Activated CD8-positive, alpha-beta memory T cell treated with anti-CD3 and anti-CD28 coated beads, Interleukin-2, amount 10 ng/mL, durations not matched to agents 7 days and 5 days (primary cell): Measurements from ENCODE around the gene PITPNB. TPM values are rescaled to one million over a fixed set of nuclear protein-coding genes. Genes with fewer than 3 reads are reported as not detected.

Experiments used
- ATAC-seq: fragments of 150-1000 bp; cut with Tn5 transposase; one replicate; pipeline ENCODE4 v1.10.0; 2021; ENCODE audit warnings: moderate library complexity
- CTCF ChIA-PET: fragments of 350-600 bp; sonication (Branson Sonifier 250); formaldehyde crosslinking; loops from one replicate; lab custom pipeline; 2021; ENCODE audit warnings: antibody characterized with exemption; lab: Charles Lee
- DNase-seq: peaks from one replicate; pipeline ENCODE4 v3.0.0-alpha.2; 2020
- H3K27ac Mint-ChIP-seq: one replicate; pipeline ENCODE4 v1.8.0; 2021; ENCODE audit warnings: mild to moderate bottlenecking, mixed read lengths
- H3K27me3 Mint-ChIP-seq: one replicate; pipeline ENCODE4 v1.8.0; 2021; ENCODE audit warnings: mixed read lengths
- H3K36me3 Mint-ChIP-seq: one replicate; pipeline ENCODE4 v1.8.0; 2021; ENCODE audit warnings: mild to moderate bottlenecking, mixed read lengths
- H3K4me1 Mint-ChIP-seq: one replicate; pipeline ENCODE4 v1.8.0; 2021; ENCODE audit warnings: mixed read lengths
- H3K4me3 Mint-ChIP-seq: one replicate; pipeline ENCODE4 v1.8.0; 2021; ENCODE audit warnings: mild to moderate bottlenecking, moderate library complexity, mixed read lengths
- H3K9me3 Mint-ChIP-seq: one replicate; pipeline ENCODE4 v1.8.0; 2022; ENCODE audit warnings: low read depth, mixed read lengths
- total RNA-seq, 2 experiments: library from RNA; stranded (reverse); gene quantifications; one replicate each; pipeline ENCODE4 v1.2.3, GENCODE V29; 2021

Gene PITPNB
- total RNA-seq, 2 experiments from 2014 or later, result 83.4 to 107 TPM

GRCh38 chr22:27820896-27821866, 97.9 kb downstream of the PITPNB start:
- H3K4me1 Mint-ChIP-seq, result no peaks in the 10 kb centered on the region
- DNase-seq (no peak), ATAC-seq (no peak)
- H3K36me3 Mint-ChIP-seq, result no peaks in the 10 kb centered on the region
- CTCF ChIA-PET, result no interaction called here
- peaks cover 2% of the 10 kb centered on the region for H3K9me3 Mint-ChIP-seq
- no peaks in the 10 kb centered on the region for H3K27me3 Mint-ChIP-seq
- H3K4me3 Mint-ChIP-seq, result no peak overlapping the region
- no peak overlapping the region for H3K27ac Mint-ChIP-seq

GRCh38 chr22:27816552-27816951, 102.5 kb downstream of the PITPNB start:
- Mint-ChIP-seq H3K27ac (no peak overlapping the region), H3K4me3 (no peak overlapping the region), H3K36me3 (no peaks in the 10 kb centered on the region), H3K9me3 (no peaks in the 10 kb centered on the region), H3K4me1 (no peaks in the 10 kb centered on the region), H3K27me3 (no peaks in the 10 kb centered on the region)
- CTCF ChIA-PET, result no interaction called here
- ATAC-seq (no peak), DNase-seq (no peak)

- CTCF ChIA-PET, result no interaction called here
- no peaks in the 10 kb centered on the region for H3K27me3 Mint-ChIP-seq
Measured at GRCh38 chr22:27815826-27816530, 103.1 kb downstream of the PITPNB start.

GRCh38 chr22:27814993-27815392, 104.1 kb downstream of the PITPNB start:
- Mint-ChIP-seq H3K9me3 (no peaks in the 10 kb centered on the region), H3K4me1 (no peaks in the 10 kb centered on the region), H3K27me3 (no peaks in the 10 kb centered on the region), H3K27ac (no peak overlapping the region), H3K36me3 (no peaks in the 10 kb centered on the region), H3K4me3 (no peak overlapping the region)
- CTCF ChIA-PET, result no interaction called here
- ATAC-seq (no peak), DNase-seq (no peak)

More at GRCh38 chr22:27815826-27816530, 103.1 kb downstream of the PITPNB start:
- H3K27ac Mint-ChIP-seq, result no peak overlapping the region
- DNase-seq (no peak), ATAC-seq (no peak)
- H3K9me3 Mint-ChIP-seq, result no peaks in the 10 kb centered on the region
- H3K4me1 Mint-ChIP-seq, result no peaks in the 10 kb centered on the region
- H3K4me3 Mint-ChIP-seq, result no peak overlapping the region
- no peaks in the 10 kb centered on the region for H3K36me3 Mint-ChIP-seq

- H3K4me1 Mint-ChIP-seq, result no peaks in the 10 kb centered on the region
- H3K27me3 Mint-ChIP-seq, result no peaks in the 10 kb centered on the region
- DNase-seq, result no peak
- CTCF ChIA-PET, result no interaction called here
- H3K4me3 Mint-ChIP-seq, result no peak overlapping the region
- no peaks in the 10 kb centered on the region for H3K36me3 Mint-ChIP-seq
- no peak for ATAC-seq
- no peaks in the 10 kb centered on the region for H3K9me3 Mint-ChIP-seq
- no peak overlapping the region for H3K27ac Mint-ChIP-seq
Measured at GRCh38 chr22:27811778-27812177, 107.3 kb downstream of the PITPNB start.

- DNase-seq (no peak), ATAC-seq (no peak)
- CTCF ChIA-PET, result no interaction called here
- Mint-ChIP-seq H3K9me3 (no peaks in the 10 kb centered on the region), H3K27me3 (peaks cover under 1% of the 10 kb centered on the region), H3K36me3 (no peaks in the 10 kb centered on the region), H3K4me1 (no peaks in the 10 kb centered on the region), H3K27ac (no peak overlapping the region), H3K4me3 (no peak overlapping the region)
Measured at GRCh38 chr22:27810609-27811151, 108.4 kb downstream of the PITPNB start.

- no peak for ATAC-seq
- Mint-ChIP-seq H3K4me1 (no peaks in the 10 kb centered on the region), H3K27me3 (peaks cover 4% of the 10 kb centered on the region), H3K9me3 (no peaks in the 10 kb centered on the region), H3K4me3 (no peak overlapping the region), H3K27ac (no peak overlapping the region), H3K36me3 (no peaks in the 10 kb centered on the region)
- DNase-seq, result no peak
- CTCF ChIA-PET, result no interaction called here
Measured at GRCh38 chr22:27809700-27810608, 109.1 kb downstream of the PITPNB start.

- Mint-ChIP-seq H3K27me3 (peaks cover 8% of the 10 kb centered on the region), H3K36me3 (no peaks in the 10 kb centered on the region), H3K4me3 (no peak overlapping the region), H3K4me1 (peaks cover 2% of the 10 kb centered on the region), H3K27ac (no peak overlapping the region), H3K9me3 (no peaks in the 10 kb centered on the region)
- no peak for ATAC-seq
- DNase-seq, result no peak
- CTCF ChIA-PET, result no interaction called here
Measured at GRCh38 chr22:27809226-27809603, 109.8 kb downstream of the PITPNB start.

- no peak for DNase-seq
- no peak overlapping the region for H3K27ac Mint-ChIP-seq
- ATAC-seq, result no peak
- CTCF ChIA-PET, result no interaction called here
- no peak overlapping the region for H3K4me3 Mint-ChIP-seq
- no peaks in the 10 kb centered on the region for H3K9me3 Mint-ChIP-seq
- no peaks in the 10 kb centered on the region for H3K36me3 Mint-ChIP-seq
- peaks cover 9% of the 10 kb centered on the region for H3K27me3 Mint-ChIP-seq
- peaks cover 2% of the 10 kb centered on the region for H3K4me1 Mint-ChIP-seq
Measured at GRCh38 chr22:27808451-27809225, 110.4 kb downstream of the PITPNB start.

- DNase-seq (no peak), ATAC-seq (no peak)
- H3K4me3 Mint-ChIP-seq, result no peak overlapping the region
- H3K27ac Mint-ChIP-seq, result no peak overlapping the region
- H3K4me1 Mint-ChIP-seq, result peaks cover 9% of the 10 kb centered on the region
- CTCF ChIA-PET, result no interaction called here
- H3K9me3 Mint-ChIP-seq, result no peaks in the 10 kb centered on the region
- peaks cover 24% of the 10 kb centered on the region for H3K27me3 Mint-ChIP-seq
- no peaks in the 10 kb centered on the region for H3K36me3 Mint-ChIP-seq
Measured at GRCh38 chr22:27805841-27806240, 113.2 kb downstream of the PITPNB start.

- Mint-ChIP-seq H3K27ac (no peak overlapping the region), H3K36me3 (no peaks in the 10 kb centered on the region), H3K27me3 (peaks cover 24% of the 10 kb centered on the region), H3K9me3 (no peaks in the 10 kb centered on the region), H3K4me1 (peaks cover 9% of the 10 kb centered on the region), H3K4me3 (no peak overlapping the region)
- ATAC-seq, result no peak
- CTCF ChIA-PET, result no interaction called here
- peak; percentile 65 for DNase-seq
Measured at GRCh38 chr22:27804470-27805297, 114.4 kb downstream of the PITPNB start.
